Neural cell (in vitro differentiated cells): ENCODE data around the gene SREBF1. TPM values are rescaled to one million over a fixed set of nuclear protein-coding genes. Genes with fewer than 3 reads are reported as not detected.

Experiments
- H2AFZ ChIP-seq: fragments of 200-600, 300-800 bp; sonication (generic), shearing (Covaris generic); 2 replicates; pipeline ENCODE4 v1.6.0; 2014; ENCODE audit warnings: low read depth, mild to moderate bottlenecking, antibody characterized with exemption, low read length, moderate library complexity
- H3F3A ChIP-seq: fragments of 200-600 bp; shearing (Covaris generic); 2 replicates; pipeline ENCODE4 v1.6.1; 2016; ENCODE audit warnings: mild to moderate bottlenecking, moderate library complexity, mixed read lengths, antibody characterized with exemption, low read length; ENCODE audit not compliant: insufficient read depth, poor library complexity, severe bottlenecking
- H3K27ac ChIP-seq: fragments of 200-600, 300-800 bp; sonication (generic), shearing (Covaris generic); 2 replicates; pipeline ENCODE4 v1.5.1; 2014; ENCODE audit warnings: mild to moderate bottlenecking, low read length, moderate library complexity
- H3K27me3 ChIP-seq: fragments of 300-800, 200-600 bp; sonication (generic), shearing (Covaris generic); 2 replicates; pipeline ENCODE4 v1.6.0; 2014; ENCODE audit warnings: mild to moderate bottlenecking, low read depth, low read length, moderate library complexity; ENCODE audit not compliant: insufficient read depth
- H3K36me3 ChIP-seq: fragments of 300-800, 200-600 bp; sonication (generic), shearing (Covaris generic); 2 replicates; pipeline ENCODE4 v1.5.1; 2014; ENCODE audit warnings: mild to moderate bottlenecking, antibody characterized with exemption, low read length, moderate library complexity; ENCODE audit not compliant: insufficient read depth
- H3K4me2 ChIP-seq: fragments of 300-800, 200-600 bp; sonication (generic), shearing (Covaris generic); 2 replicates; pipeline ENCODE4 v1.6.0; 2014; ENCODE audit warnings: mild to moderate bottlenecking, low read length
- H3K4me3 ChIP-seq: fragments of 300-800, 200-600 bp; sonication (generic), shearing (Covaris generic); 2 replicates; pipeline ENCODE4 v1.5.1; 2014; ENCODE audit warnings: mild to moderate bottlenecking, low read length, moderate library complexity
- H3K79me2 ChIP-seq: fragments of 200-600 bp; shearing (Covaris generic); replicated peaks from 2 replicates; pipeline ENCODE4 v1.6.0; 2014; ENCODE audit warnings: mild to moderate bottlenecking, low read length, moderate library complexity; ENCODE audit not compliant: insufficient read depth
- H3K9ac ChIP-seq: fragments of 300-800, 200-600 bp; sonication (generic), shearing (Covaris generic); 2 replicates; pipeline ENCODE4 v1.6.1; 2016; ENCODE audit warnings: mild to moderate bottlenecking, low read length, mixed read lengths
- H3K9me2 ChIP-seq: fragments of 200-600 bp; shearing (Covaris generic); 2 replicates; pipeline ENCODE4 v1.6.1; 2016; ENCODE audit warnings: mild to moderate bottlenecking, low read length, mixed read lengths; ENCODE audit not compliant: insufficient read depth
- H3K9me3 ChIP-seq: fragments of 200-600, 300-800 bp; sonication (generic), shearing (Covaris generic); 2 replicates; pipeline ENCODE4 v1.6.1; 2016; ENCODE audit warnings: mild to moderate bottlenecking, mixed run types, low read length, moderate library complexity, mixed read lengths
- H4K20me1 ChIP-seq: fragments of 200-600 bp; shearing (Covaris generic); 2 replicates; pipeline ENCODE4 v1.6.1; 2016; ENCODE audit warnings: mild to moderate bottlenecking, mixed run types; ENCODE audit not compliant: insufficient read depth
- CTCF ChIP-seq: fragments of 450-650 bp; IDR thresholded peaks from 2 replicates; pipeline ENCODE4 v1.5.1; 2014; ENCODE audit warnings: antibody characterized with exemption, mild to moderate bottlenecking, moderate library complexity; ENCODE audit not compliant: poor library complexity, severe bottlenecking
- EP300 ChIP-seq: fragments of 450-650 bp; conservative IDR thresholded peaks from 2 replicates; pipeline ENCODE4 v1.6.1; 2014; ENCODE audit warnings: antibody characterized with exemption, mild to moderate bottlenecking, moderate library complexity; ENCODE audit not compliant: poor library complexity, severe bottlenecking
- EZH2 ChIP-seq: fragments of 200-600, 300-800 bp; shearing (Covaris generic), sonication (generic); IDR thresholded peaks from 2 replicates; pipeline ENCODE4 v1.6.1; 2014; ENCODE audit warnings: antibody characterized with exemption, low read length, borderline replicate concordance, mild to moderate bottlenecking; ENCODE audit not compliant: insufficient read depth, poor library complexity, severe bottlenecking
- MXI1 ChIP-seq: fragments of 450-650 bp; conservative IDR thresholded peaks from 2 replicates; pipeline ENCODE4 v1.6.1; 2014; ENCODE audit warnings: antibody characterized with exemption, mild to moderate bottlenecking; ENCODE audit not compliant: poor library complexity, severe bottlenecking
- POLR2AphosphoS5 ChIP-seq: IDR thresholded peaks from 2 replicates; pipeline ENCODE4 v1.6.1; 2012
- RAD21 ChIP-seq: fragments of 450-650 bp; conservative IDR thresholded peaks from 2 replicates; pipeline ENCODE4 v1.6.1; 2014; ENCODE audit warnings: antibody characterized with exemption, mild to moderate bottlenecking, moderate library complexity
- REST ChIP-seq: IDR thresholded peaks from 2 replicates; pipeline ENCODE4 v1.6.1; 2012; ENCODE audit warnings: borderline replicate concordance
- SMC3 ChIP-seq: fragments of 450-650 bp; conservative IDR thresholded peaks from 2 replicates; pipeline ENCODE4 v1.6.1; 2014; ENCODE audit warnings: antibody characterized with exemption, mild to moderate bottlenecking, moderate library complexity; ENCODE audit not compliant: poor library complexity
- TAF1 ChIP-seq: IDR thresholded peaks from 2 replicates; pipeline ENCODE4 v1.6.1; 2012; ENCODE audit warnings: low read depth
- polyA plus RNA-seq: library from polyadenylated mRNA; depleted of rRNA; stranded (reverse); fragments of >200 nt; gene quantifications from 2 replicates; pipeline ENCODE4 v1.2.3, GENCODE V29; 2014

The SREBF1 gene
- polyA plus RNA-seq, 1 donor from 2014 or later = 22.5 TPM

- no peak for TF ChIP-seq POLR2AphosphoS5
- no peak for TF ChIP-seq EP300
- no peak for TF ChIP-seq REST
- no peak for TF ChIP-seq MXI1
- no peak for TF ChIP-seq SMC3
- TF ChIP-seq RAD21 = no peak
- no peak for TF ChIP-seq TAF1
- TF ChIP-seq EZH2 = no peak
- TF ChIP-seq CTCF = no peak
- peak overlapping the region; percentile 71 for H3K27ac ChIP-seq
- H3K79me2 ChIP-seq = no peaks in the 10 kb centered on the region
- no peak overlapping the region for H2AFZ ChIP-seq
- H3K4me2 ChIP-seq = no peak overlapping the region
- H3K27me3 ChIP-seq = no peaks in the 10 kb centered on the region
- no peaks in the 10 kb centered on the region for H4K20me1 ChIP-seq
- no peaks in the 10 kb centered on the region for H3K36me3 ChIP-seq
- H3K9ac ChIP-seq = no peak overlapping the region
- H3K9me3 ChIP-seq = no peaks in the 10 kb centered on the region
- H3K4me3 ChIP-seq = no peak overlapping the region
- no peaks in the 10 kb centered on the region for H3F3A ChIP-seq
- no peaks in the 10 kb centered on the region for H3K9me2 ChIP-seq
Observed at GRCh38 chr17:17883801-17884200, 47.0 kb upstream of the SREBF1 start.

GRCh38 chr17:17882082-17882581 lies 45.3 kb upstream of the SREBF1 start:
- H4K20me1 ChIP-seq = no peaks in the 10 kb centered on the region
- H3K4me2 ChIP-seq = no peak overlapping the region
- TF ChIP-seq EZH2 = no peak
- TF ChIP-seq REST = no peak
- TF ChIP-seq MXI1 = no peak
- TF ChIP-seq POLR2AphosphoS5 = no peak
- no peak for TF ChIP-seq EP300
- H3F3A ChIP-seq = no peaks in the 10 kb centered on the region
- H3K9ac ChIP-seq = peak overlapping the region; percentile 35
- no peaks in the 10 kb centered on the region for H3K9me3 ChIP-seq
- peak overlapping the region; percentile 42 for H3K27ac ChIP-seq
- H3K36me3 ChIP-seq = no peaks in the 10 kb centered on the region
- H3K9me2 ChIP-seq = no peaks in the 10 kb centered on the region
- no peaks in the 10 kb centered on the region for H3K79me2 ChIP-seq
- no peak overlapping the region for H2AFZ ChIP-seq
- peak overlapping the region; percentile 39 for H3K4me3 ChIP-seq
- H3K27me3 ChIP-seq = no peaks in the 10 kb centered on the region
